GM11168 (cell line): Measurements from ENCODE around the gene SLC44A5.
"Not testable (repeated sequence)": the region's sequence is repeated elsewhere in the genome, so short reads cannot be mapped to it uniquely, and the experiment has no call there.

Experiments used
- in situ Hi-C: fragments of 300-500 bp; cut with MboI; formaldehyde crosslinking; loops from one replicate; pipeline ENCODE4 v1.12.0; 2022; ENCODE audit warnings: low sequenced_read_pairs; ENCODE audit not compliant: unreplicated experiment

The SLC44A5 gene

DNA sequence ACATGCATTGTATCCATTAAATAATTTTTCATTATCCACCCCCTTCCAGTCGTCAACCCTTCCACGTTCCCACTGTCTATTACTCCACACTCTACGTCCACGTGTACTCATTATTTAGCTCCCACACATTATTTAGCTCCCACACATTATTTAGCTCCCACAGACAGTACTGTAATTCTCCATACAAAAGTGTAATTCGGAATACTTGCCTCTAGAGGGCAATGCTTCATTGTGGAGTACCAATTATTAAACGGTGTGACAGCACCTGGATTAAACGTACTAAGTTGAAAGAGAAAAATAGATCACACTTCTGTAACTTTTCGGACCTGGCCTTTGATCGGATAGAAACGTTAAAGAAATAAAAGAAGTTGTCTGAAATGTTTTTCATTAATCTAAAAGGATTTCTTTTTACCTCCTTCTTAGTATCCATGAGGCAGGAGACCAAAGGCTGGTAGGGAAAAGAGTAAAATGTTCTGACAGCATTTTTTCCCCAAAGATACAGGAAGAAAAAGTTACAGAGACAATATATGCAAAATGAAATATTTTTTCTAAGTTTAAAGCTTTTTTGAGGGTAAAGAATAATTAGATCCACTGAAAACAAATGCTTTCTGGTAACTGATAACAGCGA is 377.5 kb downstream of the SLC44A5 start:
- in situ Hi-C loops, result no loop called here

DNA sequence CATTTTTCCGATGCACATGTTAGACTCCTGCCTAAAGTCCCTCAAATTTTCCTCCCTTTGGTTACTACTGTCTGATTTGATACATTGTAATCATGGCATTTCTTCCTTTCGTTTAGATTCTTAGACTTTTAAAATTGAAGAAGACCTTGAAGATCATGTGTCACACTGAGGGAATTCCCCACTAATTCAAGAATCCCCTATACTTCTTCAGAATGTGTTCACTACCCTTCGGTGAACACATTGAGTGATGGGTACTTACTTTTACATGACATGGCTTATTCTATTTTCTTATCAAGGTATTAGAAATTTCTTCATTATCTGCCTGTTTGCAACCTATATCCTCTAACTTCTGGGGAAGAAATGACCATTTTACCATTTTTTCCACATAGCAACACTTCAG is 390.8 kb downstream of the SLC44A5 start:
- in situ Hi-C loops, result no loop called here

DNA sequence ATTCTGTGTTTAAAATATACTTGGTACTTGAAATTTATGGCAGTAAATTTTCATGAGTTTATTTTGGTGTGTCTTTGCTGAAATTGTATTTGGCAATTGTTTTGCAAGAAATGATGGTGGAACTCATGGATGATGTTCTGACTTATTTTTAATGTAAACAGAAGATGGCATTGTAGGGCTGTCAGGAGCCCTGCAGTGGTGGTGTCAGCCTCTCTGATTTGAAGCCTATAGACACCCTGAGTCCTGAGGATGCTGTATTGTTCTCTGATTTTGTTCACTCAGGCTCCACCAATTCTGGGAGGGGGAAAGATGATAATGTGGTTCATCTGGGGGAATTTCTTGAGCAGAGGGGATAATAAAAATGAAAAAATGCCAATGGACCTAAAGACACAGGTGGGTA is 396.9 kb downstream of the SLC44A5 start:
- in situ Hi-C loops, result no loop called here

GRCh38 chr1:75211648-75212047 is 399.3 kb downstream of the SLC44A5 start:
- in situ Hi-C loops, result no loop called here

- in situ Hi-C loops, result loop anchor here (10.0 kb wide), 1 partner anchor 434 kb away; no protein-coding TSS in a partner anchor
These were observed 402.1 kb downstream of the SLC44A5 start for GRCh38 chr1:75208862-75209261.

DNA sequence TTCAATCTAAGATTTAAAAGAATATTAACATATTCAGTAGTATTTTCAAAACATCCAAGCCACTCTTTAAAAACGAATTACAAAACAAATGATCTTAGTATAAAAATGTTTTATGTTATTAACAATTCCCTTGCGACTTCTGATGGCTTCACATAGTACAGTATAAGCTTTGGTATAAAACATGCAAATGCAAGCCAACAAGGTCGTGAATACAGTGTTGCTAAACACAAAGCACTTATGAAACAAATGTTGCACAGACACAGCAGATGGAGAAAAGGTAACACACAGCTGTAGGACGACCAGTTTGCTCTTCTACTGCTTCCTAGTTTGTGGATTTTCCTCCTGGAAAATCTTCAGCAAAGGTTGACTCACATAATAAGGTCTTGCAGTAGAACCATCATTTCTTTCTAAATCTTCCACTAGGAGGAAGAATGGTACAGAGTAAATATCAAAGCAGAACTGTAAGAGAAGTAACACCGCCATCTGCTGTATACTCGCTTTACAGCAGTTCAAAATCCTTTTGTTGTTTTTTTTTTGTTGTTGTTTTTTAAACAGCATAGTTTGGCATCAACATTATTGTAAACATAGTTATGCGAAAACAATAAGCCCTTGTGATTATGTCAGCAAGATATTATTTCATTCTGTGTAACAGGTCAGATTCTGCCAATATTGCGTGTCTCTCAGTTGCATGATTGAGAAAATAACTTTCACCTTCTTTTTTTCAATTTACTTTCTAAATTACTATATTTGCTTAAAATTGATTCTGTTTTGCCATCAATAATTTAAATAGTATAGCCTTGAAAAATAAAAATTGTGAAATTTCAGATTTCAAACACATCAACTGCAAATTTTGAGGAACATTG is 407.3 kb downstream of the SLC44A5 start:
- in situ Hi-C loops, result loop anchor here (10.0 kb wide), 1 partner anchor 429 kb away; no protein-coding TSS in a partner anchor

- in situ Hi-C loops, result loop anchor here (10.0 kb wide), 1 partner anchor 428 kb away; no protein-coding TSS in a partner anchor
These were observed 408.2 kb downstream of the SLC44A5 start for GRCh38 chr1:75202751-75203150.

DNA sequence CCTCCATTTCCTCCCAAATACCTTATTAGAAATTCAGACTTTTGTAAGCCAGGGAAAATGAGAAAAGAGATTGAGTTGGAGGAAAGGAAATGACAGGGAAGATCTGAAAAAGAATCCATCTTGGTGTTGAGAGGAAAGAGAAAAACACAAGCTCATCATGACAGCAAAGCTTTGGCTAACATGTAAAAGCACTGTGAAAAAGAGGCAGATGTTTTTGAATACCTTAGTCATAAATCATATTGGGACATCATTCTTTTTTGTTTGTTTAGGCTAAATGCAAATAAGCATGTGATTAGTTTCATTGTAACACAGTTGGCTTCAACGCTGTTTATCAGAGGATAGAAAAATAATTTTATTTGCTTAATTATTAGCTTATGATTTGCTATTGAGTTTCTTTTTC is 412.2 kb downstream of the SLC44A5 start:
- in situ Hi-C loops, result no loop called here

- in situ Hi-C loops, result no loop called here
These were observed 412.8 kb downstream of the SLC44A5 start for GRCh38 chr1:75198163-75198562.

GRCh38 chr1:75188892-75189291 is 422.0 kb downstream of the SLC44A5 start:
- in situ Hi-C loops, result no loop called here

- in situ Hi-C loops, result not testable (repeated sequence)
These were observed 429.5 kb downstream of the SLC44A5 start for GRCh38 chr1:75181214-75181955.

- in situ Hi-C loops, result no loop called here
These were observed 436.7 kb downstream of the SLC44A5 start for GRCh38 chr1:75174031-75174760.

GRCh38 chr1:75172556-75172955 is 438.4 kb downstream of the SLC44A5 start:
- in situ Hi-C loops, result no loop called here

DNA sequence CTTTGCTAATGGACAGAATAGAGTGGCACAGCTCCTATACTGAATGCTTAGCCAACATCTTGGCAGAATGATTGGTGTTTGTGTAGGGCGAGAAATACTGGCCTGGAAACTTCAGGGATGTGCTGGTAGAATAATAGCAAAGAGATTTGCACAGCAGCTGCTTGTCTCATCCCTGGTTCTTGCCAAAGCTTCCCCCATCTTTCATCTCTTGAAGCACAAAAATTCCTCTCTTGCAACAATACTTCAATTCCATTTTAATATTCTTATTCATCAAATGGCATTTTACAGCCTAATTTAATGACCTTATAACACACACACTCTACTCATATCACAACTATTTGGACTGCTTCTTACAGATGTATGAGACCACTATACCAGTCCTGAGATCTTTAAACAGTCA is 439.0 kb downstream of the SLC44A5 start:
- in situ Hi-C loops, result no loop called here

DNA sequence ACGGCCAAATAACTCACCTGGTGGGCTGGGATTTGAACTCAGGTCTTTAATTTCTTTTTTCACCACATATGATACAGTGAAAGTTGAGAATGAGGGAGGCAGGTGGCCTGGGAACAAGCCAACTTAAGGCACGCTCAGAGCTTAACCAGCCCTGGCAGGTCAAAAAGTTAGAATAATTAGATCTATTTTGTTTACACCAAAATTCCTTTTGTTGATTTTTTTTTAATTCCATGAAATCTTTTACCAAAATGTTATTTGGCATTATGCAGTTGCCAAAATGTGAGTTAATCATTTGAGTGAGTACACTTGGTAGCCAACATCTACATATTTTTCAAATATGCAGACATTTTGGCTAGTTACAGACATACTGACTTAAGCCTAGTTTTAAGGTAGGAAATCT is 439.9 kb downstream of the SLC44A5 start:
- in situ Hi-C loops, result no loop called here

GRCh38 chr1:75170011-75170410 is 440.9 kb downstream of the SLC44A5 start:
- in situ Hi-C loops, result no loop called here

GRCh38 chr1:75166821-75167220 is 444.1 kb downstream of the SLC44A5 start:
- in situ Hi-C loops, result no loop called here

DNA sequence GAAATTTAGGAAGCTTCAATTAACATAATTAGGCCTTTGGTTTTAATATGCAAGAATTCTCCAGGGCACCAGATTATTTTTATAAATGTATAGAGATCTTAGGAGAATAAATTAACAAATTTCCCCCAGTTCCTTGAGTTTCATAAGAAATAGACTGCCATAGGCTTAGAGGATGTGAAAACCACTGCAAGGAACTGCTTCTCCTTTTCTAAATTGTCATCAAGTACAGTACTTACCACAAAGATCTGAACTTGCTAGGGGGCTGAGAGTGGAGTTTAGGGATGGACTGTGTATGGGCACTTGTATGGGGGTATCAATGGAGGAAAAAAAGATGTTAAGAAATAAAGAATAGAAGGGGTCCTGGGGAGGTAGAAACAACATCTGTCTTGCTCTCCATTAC is 445.6 kb downstream of the SLC44A5 start:
- in situ Hi-C loops, result no loop called here

DNA sequence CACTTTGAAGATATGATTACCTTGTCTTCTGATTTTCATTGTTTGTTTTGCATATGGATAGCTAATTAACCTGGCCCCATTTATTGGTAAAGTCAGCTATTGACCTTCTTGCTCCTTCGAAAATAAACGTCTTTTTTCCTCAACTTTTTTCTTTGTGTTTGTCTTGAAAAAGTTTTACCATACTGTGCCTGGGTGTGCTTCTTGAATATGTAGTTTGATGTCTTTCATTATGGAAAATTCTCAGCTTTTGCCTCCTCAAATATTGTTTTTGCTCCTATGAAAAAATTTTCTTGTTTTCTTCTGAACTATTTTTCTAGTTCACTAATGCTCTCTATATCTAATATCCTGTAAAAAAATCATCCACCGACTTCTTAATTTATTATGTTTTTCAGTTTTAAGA is 451.8 kb downstream of the SLC44A5 start:
- in situ Hi-C loops, result no loop called here
